ENCODE measurements around the gene GAB2. TPM values are rescaled to one million over a fixed set of nuclear protein-coding genes. Genes with fewer than 3 reads are reported as not detected.
A peak's percentile ranks its signal among the peaks of the same experiment; 100 is the strongest.

Gene GAB2
- total RNA-seq, 4 donors from 2014 or later, result 14.0 to 41.3 (median 34.7) TPM

GRCh38 chr11:78209478-78209877, 208.1 kb downstream of the GAB2 start:
- H3K4me1 ChIP-seq, result no peaks in the 10 kb centered on the region
- no peaks in the 10 kb centered on the region for H3K27me3 ChIP-seq
- H3K27ac ChIP-seq, result no peak overlapping the region
- peaks cover 0 to 30% (median 0%) of the 10 kb centered on the region in 3 donors for H3K36me3 ChIP-seq
- H3K4me3 ChIP-seq, result no peak overlapping the region
- H3K9me3 ChIP-seq, result no peaks in the 10 kb centered on the region
- no peak for TF ChIP-seq POLR2A (IDR thresholded peaks at IDR 0.05)
- TF ChIP-seq, protein P1, sequence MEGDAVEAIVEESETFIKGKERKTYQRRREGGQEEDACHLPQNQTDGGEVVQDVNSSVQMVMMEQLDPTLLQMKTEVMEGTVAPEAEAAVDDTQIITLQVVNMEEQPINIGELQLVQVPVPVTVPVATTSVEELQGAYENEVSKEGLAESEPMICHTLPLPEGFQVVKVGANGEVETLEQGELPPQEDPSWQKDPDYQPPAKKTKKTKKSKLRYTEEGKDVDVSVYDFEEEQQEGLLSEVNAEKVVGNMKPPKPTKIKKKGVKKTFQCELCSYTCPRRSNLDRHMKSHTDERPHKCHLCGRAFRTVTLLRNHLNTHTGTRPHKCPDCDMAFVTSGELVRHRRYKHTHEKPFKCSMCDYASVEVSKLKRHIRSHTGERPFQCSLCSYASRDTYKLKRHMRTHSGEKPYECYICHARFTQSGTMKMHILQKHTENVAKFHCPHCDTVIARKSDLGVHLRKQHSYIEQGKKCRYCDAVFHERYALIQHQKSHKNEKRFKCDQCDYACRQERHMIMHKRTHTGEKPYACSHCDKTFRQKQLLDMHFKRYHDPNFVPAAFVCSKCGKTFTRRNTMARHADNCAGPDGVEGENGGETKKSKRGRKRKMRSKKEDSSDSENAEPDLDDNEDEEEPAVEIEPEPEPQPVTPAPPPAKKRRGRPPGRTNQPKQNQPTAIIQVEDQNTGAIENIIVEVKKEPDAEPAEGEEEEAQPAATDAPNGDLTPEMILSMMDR (IDR thresholded peaks at IDR 0.05), result no peak
- peak in 2 of 3 donors; percentile 30 to 36 for DNase-seq

DNA sequence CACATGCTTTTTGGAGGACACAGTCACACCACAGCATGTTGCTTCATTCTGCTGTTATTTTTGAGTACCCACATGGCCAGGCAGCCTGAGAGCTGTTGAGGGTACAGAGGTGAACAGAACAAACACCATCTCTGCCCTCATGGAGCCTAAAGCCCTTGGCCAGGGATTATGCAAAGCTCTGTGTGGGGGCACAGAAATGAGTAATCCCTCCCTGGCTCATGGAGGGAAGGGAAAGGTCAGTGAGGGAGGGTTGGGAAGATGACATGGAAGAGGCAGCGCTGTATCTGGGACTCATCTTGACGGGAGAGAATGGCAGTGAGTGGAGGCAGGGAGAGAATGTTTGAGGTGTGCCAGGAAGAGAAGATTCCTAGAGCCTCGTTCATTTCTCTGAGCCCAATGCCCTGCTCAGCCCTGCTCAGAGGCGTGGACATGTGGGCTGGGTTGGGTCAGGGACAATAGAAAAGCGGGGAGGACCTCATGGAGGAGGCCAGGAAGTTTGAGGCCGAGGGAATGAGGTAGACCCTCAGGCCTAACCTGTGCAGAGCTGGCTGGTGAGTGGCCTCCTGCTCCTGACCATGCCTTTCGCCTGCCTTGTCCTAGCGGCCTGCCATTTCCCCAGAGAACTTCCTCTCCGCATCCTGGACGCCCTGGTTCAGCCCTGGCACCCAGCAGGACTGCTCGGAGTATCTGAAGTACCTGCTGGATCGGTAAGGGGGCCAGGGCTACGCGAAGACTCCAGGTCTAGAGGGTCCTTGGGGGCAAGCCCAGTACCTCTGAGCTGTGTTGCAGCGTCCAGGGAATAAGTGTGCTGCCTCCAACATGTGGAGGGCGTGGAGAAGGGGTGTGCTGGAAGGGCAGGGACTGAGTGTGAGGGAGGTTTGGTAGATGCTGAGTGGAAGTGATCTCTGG, 209.1 kb downstream of the GAB2 start:
- H3K36me3 ChIP-seq, result peaks cover 0 to 24% (median 0%) of the 10 kb centered on the region in 3 donors

GRCh38 chr11:78207532-78208256, 209.9 kb downstream of the GAB2 start:
- peaks cover 0 to 22% (median 0%) of the 10 kb centered on the region in 3 donors for H3K36me3 ChIP-seq
- H3K27me3 ChIP-seq, result no peaks in the 10 kb centered on the region
- no peak overlapping the region for H3K27ac ChIP-seq
- no peak for DNase-seq
- H3K4me1 ChIP-seq, result peaks cover 0 to 1% (median 0%) of the 10 kb centered on the region in 4 donors
- H3K4me3 ChIP-seq, result no peak overlapping the region
- H3K9me3 ChIP-seq, result no peaks in the 10 kb centered on the region
- TF ChIP-seq, protein P1 (IDR thresholded peaks at IDR 0.05), result no peak
- TF ChIP-seq POLR2A (IDR thresholded peaks at IDR 0.05), result no peak

More for the DNA sequence above, 209.1 kb downstream of the GAB2 start:
- Histone ChIP-seq H3K4me3 (no peak overlapping the region), H3K9me3 (no peaks in the 10 kb centered on the region), H3K27ac (no peak overlapping the region), H3K4me1 (no peaks in the 10 kb centered on the region), H3K27me3 (no peaks in the 10 kb centered on the region)
- TF ChIP-seq POLR2A (IDR thresholded peaks at IDR 0.05), result no peak
- TF ChIP-seq, protein P1 (IDR thresholded peaks at IDR 0.05), result no peak
- DNase-seq, result peak in 1 of 3 donors; percentile 29

DNA sequence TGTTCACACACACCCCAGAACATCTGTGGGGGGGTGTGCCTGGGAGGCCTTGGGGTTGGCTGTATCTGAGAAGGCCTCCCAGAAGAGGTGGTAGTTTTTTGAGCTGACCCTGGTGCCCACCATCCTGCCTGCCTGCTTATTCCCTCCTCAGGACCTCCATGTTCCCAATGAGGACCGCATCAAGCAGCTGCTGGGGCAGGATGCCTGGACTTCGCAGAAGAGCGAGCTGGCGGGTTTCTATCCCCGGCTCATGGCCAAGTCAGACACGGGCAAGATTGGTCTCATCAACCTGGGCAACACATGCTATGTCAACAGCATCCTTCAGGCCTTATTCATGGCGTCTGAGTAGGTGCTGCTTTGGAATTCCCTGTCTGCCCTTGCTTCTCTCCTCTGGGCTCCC, 211.9 kb downstream of the GAB2 start:
- Histone ChIP-seq H3K36me3 (peaks cover 0 to 33% (median 0%) of the 10 kb centered on the region in 3 donors), H3K9me3 (no peaks in the 10 kb centered on the region), H3K27ac (no peak overlapping the region), H3K4me3 (no peak overlapping the region), H3K27me3 (no peaks in the 10 kb centered on the region), H3K4me1 (peaks cover 0 to 4% (median 0%) of the 10 kb centered on the region in 4 donors)
- no peak for TF ChIP-seq POLR2A (IDR thresholded peaks at IDR 0.05)
- TF ChIP-seq, protein P1 (IDR thresholded peaks at IDR 0.05), result no peak
- no peak for DNase-seq

DNA sequence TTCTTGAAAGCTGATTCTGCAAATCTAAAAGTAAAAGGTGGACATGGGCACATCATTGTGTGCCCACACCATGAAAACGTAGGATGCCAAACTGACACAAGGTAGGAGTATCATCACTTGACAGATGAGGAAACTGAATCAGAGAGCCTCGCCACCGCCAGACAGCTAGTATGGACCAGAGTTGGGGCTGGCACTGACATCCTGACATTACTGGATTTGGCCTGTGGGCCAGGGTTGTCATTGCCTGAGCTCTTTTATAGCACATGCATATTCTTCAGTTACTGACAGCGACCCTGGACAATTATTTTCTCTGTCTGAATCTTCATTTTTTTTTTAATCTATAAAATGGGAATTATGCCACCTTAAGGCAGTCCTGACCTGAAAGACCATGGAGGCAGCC, 212.4 kb downstream of the GAB2 start:
- peak in 1 of 3 donors; percentile 21 for DNase-seq
- no peaks in the 10 kb centered on the region for H3K9me3 ChIP-seq
- H3K4me3 ChIP-seq, result no peak overlapping the region
- peaks cover 0 to 34% (median 0%) of the 10 kb centered on the region in 3 donors for H3K36me3 ChIP-seq
- peaks cover 0 to 4% (median 0%) of the 10 kb centered on the region in 4 donors for H3K4me1 ChIP-seq
- no peak overlapping the region for H3K27ac ChIP-seq
- TF ChIP-seq, protein P1 (IDR thresholded peaks at IDR 0.05), result no peak
- TF ChIP-seq POLR2A (IDR thresholded peaks at IDR 0.05), result no peak
- no peaks in the 10 kb centered on the region for H3K27me3 ChIP-seq
